HEK293 (cell line): ENCODE measurements around the gene ADAMTS19.
"Not testable (repeated sequence)": the region's sequence is repeated elsewhere in the genome, so short reads cannot be mapped to it uniquely, and the experiment has no call there.

Experiments
- CTCF ChIA-PET: fragments of 350-600 bp; formaldehyde crosslinking; extraction: SDS; loops from one replicate; lab custom pipeline; 2021; ENCODE audit warnings: antibody characterized with exemption; lab: Yijun Ruan, JAX
- POLR2A ChIA-PET: fragments of 300-600 bp; formaldehyde crosslinking; extraction: SDS; loops from one replicate; lab custom pipeline; 2020; ENCODE audit warnings: antibody characterized with exemption, inconsistent platforms; lab: Yijun Ruan, JAX
- H3K27ac ChIP-seq: fragments of 200-500 bp; sonication (Bioruptor generic); 2 replicates; pipeline ENCODE4 v1.5.1; 2014; ENCODE audit warnings: low read depth, low read length, control low read depth, inconsistent platforms; ENCODE audit errors: extremely low read depth
- H3K36me3 ChIP-seq, 2 experiments: fragments of 200-500 bp in 1 of 2; sonication (Bioruptor generic) in 1 of 2; 1 replicate in 1 of 2; 2 replicates in 1 of 2; pipeline ENCODE4 v1.5.1; 2014 to 2017; ENCODE audit warnings: inconsistent platforms in 2 of 2, low read length in 2 of 2; ENCODE audit not compliant: control insufficient read depth in 2 of 2, insufficient read depth in 1 of 2
- H3K4me1 ChIP-seq: fragments of 200-500 bp; sonication (Bioruptor generic); 2 replicates; pipeline ENCODE4 v1.5.1; 2014; ENCODE audit warnings: mild to moderate bottlenecking, low read length, inconsistent platforms; ENCODE audit not compliant: control insufficient read depth, insufficient read depth
- H3K4me3 ChIP-seq: 2 replicates; pipeline ENCODE4 v1.5.1; 2011; ENCODE audit warnings: low read depth, mild to moderate bottlenecking, control low read depth, low read length, moderate library complexity
- H3K9me3 ChIP-seq: fragments of 200-500 bp; sonication (Bioruptor generic); 2 replicates; pipeline ENCODE4 v1.5.1; 2014; ENCODE audit warnings: low read depth, low read length, inconsistent platforms; ENCODE audit not compliant: control insufficient read depth, insufficient read depth
- AEBP2 ChIP-seq: fragments of 450-650 bp; formaldehyde crosslinking; IDR thresholded peaks from 2 replicates; pipeline ENCODE4 v1.5.1; 2016; ENCODE audit warnings: missing biosample characterization, missing genetic modification characterization, borderline replicate concordance
- REST ChIP-seq: fragments of 450-650 bp; formaldehyde crosslinking; IDR thresholded peaks from 2 replicates; pipeline ENCODE4 v1.5.1; 2016; ENCODE audit warnings: missing biosample characterization, missing genetic modification characterization
- ZBTB11 ChIP-seq: fragments of 450-650 bp; formaldehyde crosslinking; conservative IDR thresholded peaks from 2 replicates; pipeline ENCODE4 v1.5.1; 2016; ENCODE audit warnings: low read depth, missing biosample characterization, missing genetic modification characterization
- ZBTB8A ChIP-seq: fragments of 450-650 bp; formaldehyde crosslinking; IDR thresholded peaks from 2 replicates; pipeline ENCODE4 v1.5.1; 2016; ENCODE audit warnings: missing biosample characterization, missing genetic modification characterization
- ZIC2 ChIP-seq: fragments of 450-650 bp; formaldehyde crosslinking; IDR thresholded peaks from 2 replicates; pipeline ENCODE4 v1.5.1; 2016; ENCODE audit warnings: missing biosample characterization, missing genetic modification characterization
- ZNF140 ChIP-seq: fragments of 450-650 bp; formaldehyde crosslinking; IDR thresholded peaks from 2 replicates; pipeline ENCODE4 v1.5.1; 2016; ENCODE audit warnings: missing biosample characterization, missing genetic modification characterization
- ZNF214 ChIP-seq: fragments of 450-650 bp; formaldehyde crosslinking; IDR thresholded peaks from 2 replicates; pipeline ENCODE4 v1.5.1; 2017; ENCODE audit warnings: missing biosample characterization, mild to moderate bottlenecking, missing genetic modification characterization, borderline replicate concordance
- ZNF394 ChIP-seq: fragments of 450-650 bp; formaldehyde crosslinking; IDR thresholded peaks from 2 replicates; pipeline ENCODE4 v1.5.1; 2016; ENCODE audit warnings: missing biosample characterization, missing genetic modification characterization, mild to moderate bottlenecking, moderate library complexity, borderline replicate concordance
- ZNF426 ChIP-seq: fragments of 450-650 bp; formaldehyde crosslinking; IDR thresholded peaks from 2 replicates; pipeline ENCODE4 v1.5.1; 2017; ENCODE audit warnings: missing biosample characterization, missing genetic modification characterization, mild to moderate bottlenecking, inconsistent platforms, moderate library complexity
- ZNF510 ChIP-seq: fragments of 450-650 bp; formaldehyde crosslinking; IDR thresholded peaks from 2 replicates; pipeline ENCODE4 v1.5.1; 2018; ENCODE audit warnings: mild to moderate bottlenecking, missing genetic modification characterization, missing biosample characterization; ENCODE audit not compliant: insufficient replicate concordance
- ZNF518A ChIP-seq: fragments of 450-650 bp; formaldehyde crosslinking; conservative IDR thresholded peaks from 2 replicates; pipeline ENCODE4 v1.5.1; 2016; ENCODE audit warnings: low read depth, missing biosample characterization, missing genetic modification characterization
- ZNF555 ChIP-seq: fragments of 450-650 bp; formaldehyde crosslinking; conservative IDR thresholded peaks from 2 replicates; pipeline ENCODE4 v1.5.1; 2017; ENCODE audit warnings: missing biosample characterization, mild to moderate bottlenecking, missing genetic modification characterization, inconsistent platforms
- ZNF560 ChIP-seq: fragments of 450-650 bp; formaldehyde crosslinking; IDR thresholded peaks from 2 replicates; pipeline ENCODE4 v1.5.1; 2017; ENCODE audit warnings: missing biosample characterization, missing genetic modification characterization, borderline replicate concordance
- ZNF623 ChIP-seq: fragments of 450-650 bp; formaldehyde crosslinking; IDR thresholded peaks from 2 replicates; pipeline ENCODE4 v1.5.1; 2016; ENCODE audit warnings: missing biosample characterization, missing genetic modification characterization
- ZNF654 ChIP-seq: fragments of 450-650 bp; formaldehyde crosslinking; IDR thresholded peaks from 2 replicates; pipeline ENCODE4 v1.5.1; 2016; ENCODE audit warnings: low read depth, missing biosample characterization, missing genetic modification characterization
- ZNF660 ChIP-seq: fragments of 450-650 bp; IDR thresholded peaks from 2 replicates; pipeline ENCODE4 v1.5.1; 2018; ENCODE audit warnings: missing biosample characterization, mild to moderate bottlenecking, missing genetic modification characterization
- ZXDB ChIP-seq: fragments of 450-650 bp; formaldehyde crosslinking; IDR thresholded peaks from 2 replicates; pipeline ENCODE4 v1.5.1; 2016; ENCODE audit warnings: missing biosample characterization, missing genetic modification characterization

Gene ADAMTS19

GRCh38 chr5:129426071-129426470, 34.0 kb upstream of the ADAMTS19 start (continued):
- TF ChIP-seq ZIC2 (tag by site-specific recombination) (no peak), ZNF660 (tag by site-specific recombination) (no peak), ZNF214 (no peak)

GRCh38 chr5:129428636-129429035, 31.5 kb upstream of the ADAMTS19 start:
- H3K36me3 ChIP-seq, POLR2A ChIA-PET, H3K27ac ChIP-seq, H3K4me1 ChIP-seq, CTCF ChIA-PET, H3K9me3 ChIP-seq, H3K4me3 ChIP-seq: not testable (repeated sequence)
- peak; percentile 68 for TF ChIP-seq ZBTB11
- 0 out of 2 replicates have a peak, but pooled peaks have one; percentile 30 for TF ChIP-seq REST (tag by site-specific recombination)
- peak; percentile 82 for TF ChIP-seq ZNF518A
- TF ChIP-seq ZNF140 = peak; percentile 62; the same call in 1 of the 2 replicates
- peak; percentile 68 for TF ChIP-seq ZBTB8A (tag by site-specific recombination)
- 0 out of 2 replicates have a peak, but pooled peaks have one; percentile 17 for TF ChIP-seq AEBP2 (tag by site-specific recombination)
- TF ChIP-seq ZNF654 (tag by site-specific recombination) = peak; percentile 17; the same call in 1 of the 2 replicates
- TF ChIP-seq ZNF560 (tag by site-specific recombination) = 0 out of 2 replicates have a peak, but pooled peaks have one; percentile 56
- TF ChIP-seq ZNF555 (tag by site-specific recombination) = peak; percentile 74
- peak; percentile 84; the same call in 1 of the 2 replicates for TF ChIP-seq ZNF394 (tag by site-specific recombination)
- peak; percentile 80 for TF ChIP-seq ZNF426 (tag by site-specific recombination)
- 0 out of 2 replicates have a peak, but pooled peaks have one; percentile 20 for TF ChIP-seq ZXDB (tag by site-specific recombination)
- peak; percentile 57 for TF ChIP-seq ZNF510 (tag by site-specific recombination)
- peak; percentile 58 for TF ChIP-seq ZNF623
